IMR-90 (cell line): ENCODE data around the gene SELENOO. TPM values are rescaled to one million over a fixed set of nuclear protein-coding genes. Genes with fewer than 3 reads are reported as not detected.

Experiments
- ATAC-seq: fragments of 200-7000 bp; cut with Tn5 transposase; 2 replicates; pipeline ENCODE4 v1.9.1; 2020; ENCODE audit warnings: low read depth, mild to moderate bottlenecking, moderate library complexity
- BruUV-seq: library from RNA; stranded (reverse); fragments of 400-500 nt; replicated peaks from 2 replicates; lab custom pipeline; 2021; lab: Mats Ljungman, UMichigan
- CTCF ChIA-PET: fragments of 300-600 bp; formaldehyde crosslinking; extraction: SDS; loops from one replicate; lab custom pipeline; 2021; ENCODE audit warnings: antibody characterized with exemption; lab: Yijun Ruan, JAX
- POLR2A ChIA-PET: fragments of 300-600 bp; sonication (Branson Sonifier 250); formaldehyde crosslinking; loops from one replicate; lab custom pipeline; 2022; ENCODE audit warnings: antibody characterized with exemption; ENCODE audit not compliant: unreplicated experiment; lab: Charles Lee
- DNase-seq: peaks from one replicate; pipeline ENCODE4 v3.0.0; 2013
- H2AFZ ChIP-seq: replicated peaks from 2 replicates; pipeline ENCODE3; 2013; ENCODE audit warnings: low read length, mild to moderate bottlenecking; ENCODE audit not compliant: poor library complexity
- H2AK5ac ChIP-seq: 2 replicates; pipeline ENCODE4 v1.6.1; 2013; ENCODE audit warnings: low read depth, low read length, inconsistent platforms
- H2AK9ac ChIP-seq: replicated peaks from 2 replicates; pipeline ENCODE3; 2013; ENCODE audit warnings: mild to moderate bottlenecking, low read depth, low read length, moderate library complexity; ENCODE audit not compliant: poor library complexity
- H2BK120ac ChIP-seq: 2 replicates; pipeline ENCODE4 v1.6.1; 2013; ENCODE audit warnings: low read depth, low read length, inconsistent platforms
- H2BK15ac ChIP-seq: 3 replicates; pipeline ENCODE4 v1.6.1; 2013; ENCODE audit warnings: low read depth, low read length, inconsistent platforms
- H2BK20ac ChIP-seq: 2 replicates; pipeline ENCODE4 v1.6.1; 2013; ENCODE audit warnings: low read depth, mild to moderate bottlenecking, inconsistent platforms, low read length, moderate library complexity
- H2BK5ac ChIP-seq: 2 replicates; pipeline ENCODE4 v1.6.1; 2013; ENCODE audit warnings: mild to moderate bottlenecking, low read depth, low read length, inconsistent platforms; ENCODE audit not compliant: poor library complexity, severe bottlenecking
- H3K14ac ChIP-seq: replicated peaks from 2 replicates; pipeline ENCODE4 v1.6.1; 2013; ENCODE audit warnings: low read depth, low read length, inconsistent platforms
- H3K18ac ChIP-seq: 2 replicates; pipeline ENCODE4 v1.6.1; 2013; ENCODE audit warnings: low read depth, low read length, control low read depth
- H3K23ac ChIP-seq: 2 replicates; pipeline ENCODE4 v1.6.1; 2013; ENCODE audit warnings: low read depth, low read length, inconsistent platforms
- H3K27ac ChIP-seq: 2 replicates; pipeline ENCODE4 v1.5.1; 2013; ENCODE audit warnings: mild to moderate bottlenecking, control low read depth, low read length; ENCODE audit not compliant: insufficient read depth
- H3K27me3 ChIP-seq: 2 replicates; pipeline ENCODE4 v1.6.1; 2013; ENCODE audit warnings: low read length; ENCODE audit not compliant: control insufficient read depth, insufficient read depth
- H3K36me3 ChIP-seq: 2 replicates; pipeline ENCODE4 v1.6.1; 2013; ENCODE audit warnings: low read length, mixed read lengths; ENCODE audit not compliant: control insufficient read depth, insufficient read depth
- H3K4ac ChIP-seq: 2 replicates; pipeline ENCODE4 v1.6.1; 2013; ENCODE audit warnings: low read depth, low read length, inconsistent platforms
- H3K4me1 ChIP-seq: 2 replicates; pipeline ENCODE4 v1.6.1; 2013; ENCODE audit warnings: low read length, mixed read lengths; ENCODE audit not compliant: control insufficient read depth, insufficient read depth
- H3K4me2 ChIP-seq: 2 replicates; pipeline ENCODE4 v1.6.1; 2013; ENCODE audit warnings: low read depth, mild to moderate bottlenecking, control low read depth, low read length, moderate library complexity
- H3K4me3 ChIP-seq: 2 replicates; pipeline ENCODE4 v1.5.1; 2013; ENCODE audit warnings: low read depth, mild to moderate bottlenecking, control low read depth, low read length, moderate library complexity; ENCODE audit not compliant: insufficient read depth
- H3K56ac ChIP-seq: 2 replicates; pipeline ENCODE4 v1.6.1; 2013; ENCODE audit warnings: low read length, inconsistent platforms; ENCODE audit not compliant: insufficient read depth; ENCODE audit errors: extremely low read depth
- H3K79me1 ChIP-seq, 2 experiments: 2 replicates each; pipeline ENCODE4 v1.6.1; 2013; ENCODE audit warnings: low read length in 2 of 2, inconsistent platforms in 1 of 2, low read depth in 1 of 2
- H3K9ac ChIP-seq: 2 replicates; pipeline ENCODE4 v1.6.1; 2013; ENCODE audit warnings: low read depth, low read length, control low read depth
- H3K9me1 ChIP-seq: 2 replicates; pipeline ENCODE4 v1.6.1; 2013; ENCODE audit warnings: low read length, inconsistent platforms; ENCODE audit not compliant: insufficient read depth
- H3K9me3 ChIP-seq: 2 replicates; pipeline ENCODE4 v1.6.1; 2013; ENCODE audit warnings: low read length; ENCODE audit not compliant: control insufficient read depth, insufficient read depth
- H4K20me1 ChIP-seq: 2 replicates; pipeline ENCODE4 v1.6.1; 2013; ENCODE audit warnings: low read length, inconsistent platforms; ENCODE audit not compliant: insufficient read depth
- H4K5ac ChIP-seq: 2 replicates; pipeline ENCODE4 v1.6.1; 2013; ENCODE audit warnings: mild to moderate bottlenecking, low read depth, low read length, control low read depth
- H4K8ac ChIP-seq, 2 experiments: 2 replicates each; pipeline ENCODE4 v1.6.1; 2013; ENCODE audit warnings: low read depth in 2 of 2, low read length in 2 of 2, control low read depth in 1 of 2, inconsistent platforms in 1 of 2
- H4K91ac ChIP-seq: 2 replicates; pipeline ENCODE4 v1.6.1; 2013; ENCODE audit warnings: low read depth, low read length, inconsistent platforms; ENCODE audit not compliant: insufficient read depth
- BHLHE40 ChIP-seq: fragments of 150-350 bp; IDR thresholded peaks from 2 replicates; pipeline ENCODE4 v1.6.1; 2016; ENCODE audit warnings: mild to moderate bottlenecking, low read depth, low read length
- MAFK ChIP-seq: IDR thresholded peaks from 2 replicates; pipeline ENCODE4 v1.6.1; 2012; ENCODE audit warnings: low read depth, low read length, improper control_type of control experiment
- MXI1 ChIP-seq: IDR thresholded peaks from 2 replicates; pipeline ENCODE4 v1.6.1; 2012; ENCODE audit warnings: low read depth, mild to moderate bottlenecking, low read length, moderate library complexity, borderline replicate concordance
- NFE2L2 ChIP-seq: fragments of 150-350 bp; IDR thresholded peaks from 2 replicates; pipeline ENCODE4 v1.6.1; 2016; ENCODE audit warnings: low read depth, mild to moderate bottlenecking, low read length
- POLR2A ChIP-seq: IDR thresholded peaks from 2 replicates; pipeline ENCODE4 v1.6.1; 2012; ENCODE audit warnings: mild to moderate bottlenecking, low read depth, low read length
- RAD21 ChIP-seq: IDR thresholded peaks from 2 replicates; pipeline ENCODE4 v1.6.1; 2012; ENCODE audit warnings: low read length, improper control_type of control experiment
- RCOR1 ChIP-seq: IDR thresholded peaks from 2 replicates; pipeline ENCODE4 v1.6.1; 2012; ENCODE audit warnings: mild to moderate bottlenecking, low read length, improper control_type of control experiment; ENCODE audit not compliant: insufficient replicate concordance
- SMC3 ChIP-seq: fragments of 150-350 bp; IDR thresholded peaks from 2 replicates; pipeline ENCODE4 v1.6.1; 2016; ENCODE audit warnings: low read depth, mild to moderate bottlenecking, antibody characterized with exemption, low read length, moderate library complexity
- WGBS, 2 experiments: methylation state at CpG; one replicate each; pipeline versions ENCODE4 v1.1.5 to v1.1.7; 2013; ENCODE audit warnings: missing lambda C conversion rate in 2 of 2; ENCODE audit not compliant: insufficient read length in 1 of 2; ENCODE audit errors: extremely low coverage in 2 of 2; 5-methylcytosine and 5-hydroxymethylcytosine counted together
- dilution Hi-C: fragments of 300-500 bp; cut with HindIII; formaldehyde crosslinking; loops from one replicate; pipeline ENCODE4 v1.14.3; 2018; ENCODE audit warnings: low sequenced_read_pairs; ENCODE audit not compliant: unreplicated experiment
- in situ Hi-C: fragments of 300-500 bp; cut with MboI; formaldehyde crosslinking; loops from 3 replicates; pipeline ENCODE4 v1.14.3; 2019; ENCODE audit warnings: low sequenced_read_pairs, inconsistent platforms, mixed read lengths
- intact Hi-C: fragments of 100-400 bp; cut with micrococcal nuclease; formaldehyde crosslinking; loops from 2 replicates; pipeline ENCODE4 v1.10.0; 2022
- polyA plus RNA-seq, 3 experiments: library from polyadenylated mRNA; depleted of rRNA; stranded (reverse); fragments of >200 nt; gene quantifications; 2 replicates each; pipeline ENCODE4 v1.2.3, GENCODE V29; 2012; ENCODE audit warnings: low replicate concordance in 1 of 3
- total RNA-seq: library from RNA; depleted of rRNA; stranded (reverse); fragments of >200 nt; gene quantifications from 2 replicates; pipeline ENCODE4 v1.2.3, GENCODE V29; 2012
- TF ChIP-seq, protein P1 (sequence below): fragments of 150-350 bp; IDR thresholded peaks from 2 replicates; pipeline ENCODE4 v1.6.1; 2017; ENCODE audit warnings: mild to moderate bottlenecking, antibody characterized with exemption, low read length, low read depth
- TF ChIP-seq, protein P2 (sequence below): conservative IDR thresholded peaks from 2 replicates; pipeline ENCODE4 v1.5.1; 2012; ENCODE audit warnings: mild to moderate bottlenecking, low read depth, low read length, improper control_type of control experiment

The SELENOO gene
- total and polyA plus RNA-seq, 2 of the 4 experiments (the other 2 are of a cell fraction): 10.4 to 21.4 TPM

DNA sequence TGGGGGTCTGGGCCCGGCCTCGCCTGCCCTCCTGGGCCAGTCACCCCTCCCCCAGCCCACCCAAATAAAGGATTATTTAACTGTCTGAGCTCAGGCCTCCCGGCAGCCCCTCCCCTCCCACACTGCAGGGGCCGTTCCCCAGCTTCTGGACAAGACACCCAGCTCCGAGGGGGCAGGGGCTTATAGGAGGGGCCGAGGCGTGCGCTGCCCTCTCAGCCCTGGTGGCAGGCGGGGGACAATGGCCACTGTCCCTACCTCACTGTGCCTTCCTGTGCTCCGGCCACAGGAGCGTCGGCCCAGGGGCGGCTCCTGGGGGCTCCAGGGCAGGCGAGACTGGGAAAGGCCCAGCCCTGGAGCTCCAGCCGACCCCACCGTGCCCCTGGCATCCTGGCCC lies 2.2 kb upstream of the SELENOO start:
- Histone ChIP-seq H2AK5ac (no peak overlapping the region), H2BK5ac (no peak overlapping the region), H3K18ac (no peak overlapping the region), H3K4me2 (no peak overlapping the region), H2AFZ (no peak overlapping the region), H2BK120ac (no peak overlapping the region), H3K56ac (no peak overlapping the region), H2AK9ac (no peak overlapping the region), H3K27me3 (no peaks in the 10 kb centered on the region), H3K14ac (no peak overlapping the region), H3K36me3 (peaks cover 30% of the 10 kb centered on the region), H3K27ac (no peak overlapping the region), H3K4me3 (no peak overlapping the region), H4K5ac (no peak overlapping the region), H4K8ac (no peak overlapping the region), H2BK20ac (no peak overlapping the region), H4K91ac (no peak overlapping the region), H2BK15ac (no peak overlapping the region), H3K4me1 (peaks cover 4% of the 10 kb centered on the region; the same call in 1 of the 2 replicates), H3K23ac (no peak overlapping the region), H3K4ac (no peak overlapping the region), H4K20me1 (peaks cover 17% of the 10 kb centered on the region), H3K79me1 (peaks cover 27 to 31% of the 10 kb centered on the region in 2 experiments), H3K9me1 (0 out of 2 replicates have a peak, but pooled peaks cover 2% of the 10 kb centered on the region), H3K9me3 (no peaks in the 10 kb centered on the region), H3K9ac (no peak overlapping the region)
- ChIA-PET CTCF (no interaction called here), POLR2A (no interaction called here)
- BruUV-seq: no TSS peak
- DNase-seq (no peak), ATAC-seq (no peak)
- 80% methylated on average over 1 of the region's 16 CpGs; no CpG with 5 or more reads in 1 of the 2 experiments for WGBS, 2 experiments
- dilution Hi-C loops (no loop called here), in situ Hi-C loops (no loop called here), intact Hi-C loops (no loop called here)
- no peak for TF ChIP-seq POLR2A
- TF ChIP-seq NFE2L2: no peak
- TF ChIP-seq RCOR1: no peak
- TF ChIP-seq, protein P1, sequence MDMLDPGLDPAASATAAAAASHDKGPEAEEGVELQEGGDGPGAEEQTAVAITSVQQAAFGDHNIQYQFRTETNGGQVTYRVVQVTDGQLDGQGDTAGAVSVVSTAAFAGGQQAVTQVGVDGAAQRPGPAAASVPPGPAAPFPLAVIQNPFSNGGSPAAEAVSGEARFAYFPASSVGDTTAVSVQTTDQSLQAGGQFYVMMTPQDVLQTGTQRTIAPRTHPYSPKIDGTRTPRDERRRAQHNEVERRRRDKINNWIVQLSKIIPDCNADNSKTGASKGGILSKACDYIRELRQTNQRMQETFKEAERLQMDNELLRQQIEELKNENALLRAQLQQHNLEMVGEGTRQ: no peak
- no peak for TF ChIP-seq SMC3
- no peak for TF ChIP-seq BHLHE40
- no peak for TF ChIP-seq RAD21
- TF ChIP-seq, protein P2, sequence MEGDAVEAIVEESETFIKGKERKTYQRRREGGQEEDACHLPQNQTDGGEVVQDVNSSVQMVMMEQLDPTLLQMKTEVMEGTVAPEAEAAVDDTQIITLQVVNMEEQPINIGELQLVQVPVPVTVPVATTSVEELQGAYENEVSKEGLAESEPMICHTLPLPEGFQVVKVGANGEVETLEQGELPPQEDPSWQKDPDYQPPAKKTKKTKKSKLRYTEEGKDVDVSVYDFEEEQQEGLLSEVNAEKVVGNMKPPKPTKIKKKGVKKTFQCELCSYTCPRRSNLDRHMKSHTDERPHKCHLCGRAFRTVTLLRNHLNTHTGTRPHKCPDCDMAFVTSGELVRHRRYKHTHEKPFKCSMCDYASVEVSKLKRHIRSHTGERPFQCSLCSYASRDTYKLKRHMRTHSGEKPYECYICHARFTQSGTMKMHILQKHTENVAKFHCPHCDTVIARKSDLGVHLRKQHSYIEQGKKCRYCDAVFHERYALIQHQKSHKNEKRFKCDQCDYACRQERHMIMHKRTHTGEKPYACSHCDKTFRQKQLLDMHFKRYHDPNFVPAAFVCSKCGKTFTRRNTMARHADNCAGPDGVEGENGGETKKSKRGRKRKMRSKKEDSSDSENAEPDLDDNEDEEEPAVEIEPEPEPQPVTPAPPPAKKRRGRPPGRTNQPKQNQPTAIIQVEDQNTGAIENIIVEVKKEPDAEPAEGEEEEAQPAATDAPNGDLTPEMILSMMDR: no peak
- no peak for TF ChIP-seq MXI1
- no peak for TF ChIP-seq MAFK
